GM21447 (cell line): ENCODE measurements around the gene RPL22.

Source experiments
- ATAC-seq: cut with Tn5 transposase; IDR thresholded peaks from one replicate; pipeline ENCODE4 v1.9.1; 2021; ENCODE audit not compliant: unreplicated experiment

RPL22 gene

GRCh38 chr1:6205849-6206519, 6.6 kb upstream of the RPL22 start, which contains the start of gene RNF207:
Gene RNF207, plus strand, starts transcription at chr1:6206119. Its CDS starts 417 bp downstream, at chr1:6206536.
- peak; percentile 49 for ATAC-seq

DNA sequence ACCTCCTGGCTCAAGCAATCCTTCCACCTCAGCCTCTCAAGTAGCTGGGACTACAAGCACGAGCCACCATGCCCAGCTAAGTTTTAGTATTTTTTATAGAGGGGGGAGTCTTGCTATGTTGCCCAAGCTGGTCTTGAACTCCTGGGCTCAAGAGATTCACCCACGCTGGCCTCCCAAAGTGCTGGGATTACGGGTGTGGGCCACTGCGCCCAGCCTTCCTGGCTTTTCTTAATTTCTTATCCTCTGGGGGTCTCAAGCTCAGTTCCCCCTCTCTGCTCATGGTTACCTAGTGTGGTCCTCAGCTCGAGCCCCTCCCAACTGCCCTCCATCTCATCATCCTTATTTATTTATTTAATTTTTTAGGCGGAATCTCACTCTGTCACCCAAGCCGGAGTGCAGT, 2.9 kb upstream of the RPL22 start:
- no peak for ATAC-seq

- no peak for ATAC-seq
These were observed 904 bp upstream of the RPL22 start for GRCh38 chr1:6200188-6200809.

- ATAC-seq, result peak; percentile 19
These were observed 623 bp downstream of the RPL22 start for GRCh38 chr1:6198646-6199297.

- ATAC-seq, result no peak
These were observed 1.5 kb downstream of the RPL22 start for GRCh38 chr1:6197746-6198427.

- no peak for ATAC-seq
These were observed 7.4 kb downstream of the RPL22 start for GRCh38 chr1:6191968-6192367.

GRCh38 chr1:6188466-6188865, 10.9 kb downstream of the RPL22 start:
- ATAC-seq, result no peak

DNA sequence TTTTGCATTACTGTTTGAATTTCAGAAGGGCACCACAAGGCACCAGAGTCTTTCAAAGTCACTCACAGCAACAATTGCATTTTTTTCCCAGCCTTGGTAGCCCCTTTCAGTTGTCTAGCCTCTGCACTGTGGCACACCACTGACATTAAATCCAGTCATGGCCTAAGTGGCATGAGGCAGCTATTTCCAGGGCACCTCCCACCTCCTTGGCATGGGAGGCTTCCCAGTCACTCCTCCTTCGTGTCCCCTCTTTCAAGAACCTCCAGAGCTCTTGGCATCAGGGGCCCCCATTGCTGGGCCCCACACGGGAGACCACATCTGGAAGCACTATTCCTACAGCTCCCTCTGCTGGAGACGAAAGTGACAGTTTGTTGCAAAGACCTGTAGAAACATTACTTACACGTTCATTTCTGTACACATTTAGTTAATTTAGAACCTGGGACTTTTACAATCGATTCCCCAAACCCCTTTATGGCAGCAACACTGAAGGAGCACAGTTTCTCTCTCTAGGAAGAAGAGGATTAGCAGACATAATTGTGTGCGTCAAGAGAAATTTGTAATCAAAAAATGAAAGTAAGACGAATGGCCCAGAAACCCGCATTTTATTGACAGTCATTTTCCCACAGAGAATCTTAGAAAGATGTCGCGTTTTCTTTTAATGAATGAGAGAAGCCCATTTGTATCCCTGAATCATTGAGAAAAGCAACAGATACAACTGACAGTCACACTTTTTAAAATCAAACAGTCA, 13.6 kb downstream of the RPL22 start:
- no peak for ATAC-seq

- ATAC-seq, result no peak
These were observed 14.2 kb downstream of the RPL22 start for GRCh38 chr1:6185151-6185550.

DNA sequence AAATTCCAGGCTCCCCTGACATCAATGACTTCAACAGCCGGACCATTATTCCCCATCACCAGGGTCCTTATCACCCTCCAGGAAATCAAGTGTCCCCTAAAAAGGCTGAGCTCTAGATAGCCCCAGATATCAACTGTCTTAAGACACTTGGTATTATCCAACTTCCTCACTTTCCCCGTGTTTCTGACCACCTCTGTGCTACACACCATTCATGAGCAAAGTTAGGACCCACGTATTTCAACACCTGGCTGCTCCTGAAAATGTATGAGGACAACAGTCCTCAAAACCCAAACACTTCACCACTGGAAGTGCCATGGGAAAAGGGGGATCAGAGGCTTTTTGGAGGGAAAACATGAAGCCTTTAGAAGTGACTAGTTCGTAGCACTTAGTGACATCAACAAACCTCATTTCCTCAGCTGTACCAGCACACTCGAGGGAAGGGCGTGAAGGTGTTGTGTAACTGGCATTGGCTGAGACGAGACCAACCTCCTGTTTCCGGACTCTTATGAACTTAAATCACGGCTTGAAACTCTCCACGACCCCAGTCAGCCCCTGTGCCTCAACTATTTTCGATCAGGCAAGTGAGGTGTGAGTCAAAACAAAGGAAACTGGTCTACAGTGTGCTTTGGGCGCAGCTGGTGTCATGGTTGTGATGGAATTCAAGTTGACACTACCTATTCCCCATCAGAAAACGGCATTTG, 15.2 kb downstream of the RPL22 start:
- ATAC-seq, result no peak

GRCh38 chr1:6183520-6183989, 15.8 kb downstream of the RPL22 start:
- no peak for ATAC-seq

GRCh38 chr1:6181347-6181770, 18.0 kb downstream of the RPL22 start:
- no peak for ATAC-seq

- ATAC-seq, result no peak
These were observed 18.6 kb downstream of the RPL22 start for GRCh38 chr1:6180707-6181311.

DNA sequence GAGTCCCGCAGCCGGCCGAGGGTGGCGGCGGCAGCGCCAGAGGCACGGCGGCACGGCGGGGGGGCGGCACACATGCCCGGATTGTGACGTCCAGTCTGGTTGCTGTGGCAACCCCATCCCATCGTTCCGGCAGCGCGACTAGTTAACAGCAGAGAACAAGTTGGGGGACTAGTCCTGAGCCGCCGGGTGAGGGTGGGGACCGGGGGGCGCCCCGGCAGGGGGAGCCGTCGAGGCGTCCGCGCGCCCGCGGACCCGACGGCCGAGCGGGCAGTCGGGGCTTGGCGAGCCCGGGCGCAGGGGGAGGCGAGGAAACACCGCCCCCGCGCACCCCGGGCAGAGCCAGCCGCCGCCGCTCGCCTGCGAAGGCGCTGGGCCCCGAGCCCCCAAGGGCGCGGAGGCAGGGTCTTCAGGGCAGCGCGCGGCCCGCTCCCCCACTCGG, 19.1 kb downstream of the RPL22 start, which contains the start of gene CHD5:
Gene CHD5, minus strand, starts transcription at position 54 of the 439 bp plus-strand sequence. CDS start 298 bp downstream, outside the sequence.
- ATAC-seq, result no peak

GRCh38 chr1:6179564-6180175, 19.7 kb downstream of the RPL22 start:
- no peak for ATAC-seq

DNA sequence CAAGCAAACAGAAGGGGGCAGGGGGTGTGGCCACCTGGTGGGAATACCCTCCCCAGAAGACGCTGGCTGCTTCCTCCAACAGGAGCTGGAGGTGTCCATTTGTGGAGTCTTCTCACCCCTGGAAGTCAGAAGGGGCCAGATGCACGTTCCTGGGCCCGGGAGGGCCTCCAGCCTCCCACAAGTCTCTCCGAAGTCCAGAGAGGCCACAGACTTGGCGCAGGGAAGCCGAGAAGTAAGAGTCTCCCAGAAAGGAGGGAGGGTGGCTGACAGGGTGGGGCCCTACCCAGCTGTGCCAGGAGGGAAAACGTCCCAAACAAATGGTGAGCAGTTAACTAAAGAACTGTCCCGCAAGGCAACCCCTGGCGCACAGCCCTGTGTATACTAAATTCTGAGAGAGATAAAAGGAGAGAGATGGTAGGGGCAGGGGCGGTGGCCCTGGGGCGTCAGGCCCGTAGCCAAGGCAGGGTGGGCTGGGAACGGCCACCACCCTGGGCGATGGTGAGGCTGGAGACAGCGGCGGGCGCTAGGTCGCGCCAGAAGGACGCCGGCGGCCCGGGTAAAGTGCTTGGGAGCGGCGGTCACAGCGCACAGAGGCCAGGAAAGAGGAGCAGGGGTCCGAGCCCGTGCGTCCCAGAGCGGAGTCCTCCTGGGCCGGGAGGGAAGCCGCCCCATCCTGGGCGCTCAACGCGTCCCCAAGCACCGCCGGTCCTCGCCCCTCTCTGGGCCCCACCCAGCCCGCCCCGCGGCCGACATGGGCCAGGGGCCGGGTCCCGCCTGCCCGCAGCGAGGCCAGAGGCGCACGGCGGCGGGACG, 20.4 kb downstream of the RPL22 start:
- no peak for ATAC-seq

DNA sequence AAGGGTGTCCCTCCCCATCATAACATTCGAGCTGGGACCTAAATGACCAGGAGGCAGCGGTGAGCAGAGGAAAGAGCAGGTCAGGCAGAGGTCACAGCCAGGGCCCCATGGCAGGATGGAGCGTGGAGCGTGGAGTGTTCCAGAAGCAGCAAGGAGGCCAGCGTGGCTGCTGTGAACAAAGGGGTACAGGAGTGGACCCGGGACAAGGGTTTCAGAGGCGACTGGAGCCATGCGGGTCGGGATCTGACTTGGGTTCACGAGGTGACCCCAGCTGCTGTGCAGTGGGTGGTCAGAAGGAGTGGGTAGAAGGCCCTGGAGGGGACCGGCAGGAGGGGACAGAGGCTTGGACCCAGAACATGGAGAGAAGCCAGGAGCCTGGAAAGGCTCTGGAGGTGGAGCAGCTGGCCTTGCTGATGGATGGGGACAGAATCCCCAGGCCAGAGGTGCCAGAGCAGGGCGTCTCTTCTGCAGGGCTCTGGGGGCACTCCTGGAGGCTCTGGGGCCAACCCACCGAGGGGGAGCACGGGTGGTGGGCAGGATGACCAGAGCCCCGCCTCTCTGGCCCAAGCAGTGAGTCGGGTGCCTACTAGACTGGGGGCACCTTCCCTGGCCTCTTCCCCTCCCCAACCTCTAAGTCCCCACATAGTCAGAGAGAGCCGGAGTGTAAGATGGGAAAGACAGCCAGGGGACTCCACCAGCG, 21.6 kb downstream of the RPL22 start:
- no peak for ATAC-seq

DNA sequence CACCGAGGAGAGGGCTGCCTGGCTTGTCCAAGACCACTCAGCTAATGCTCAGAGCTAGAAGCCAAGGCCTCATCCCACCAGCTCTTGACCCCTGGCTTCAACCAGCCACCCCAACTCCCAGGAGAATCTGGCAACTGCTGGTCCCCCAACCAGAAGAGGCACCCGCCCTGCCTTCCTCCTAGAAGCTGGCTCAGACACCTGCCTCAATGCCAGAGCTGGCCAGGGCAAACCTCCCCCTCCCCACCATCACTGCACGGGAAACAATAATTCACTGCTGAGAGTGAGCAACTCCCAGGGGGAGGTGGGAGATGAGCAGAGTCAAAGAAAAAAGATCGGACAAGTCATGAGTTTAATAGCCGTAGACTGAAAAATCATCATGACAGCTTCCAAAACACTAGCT, 22.6 kb downstream of the RPL22 start:
- no peak for ATAC-seq
